GM18868 (cell line): ENCODE data around the gene FNDC1.

Source experiments
- ATAC-seq: cut with Tn5 transposase; IDR thresholded peaks from one replicate; pipeline ENCODE4 v1.9.1; 2021; ENCODE audit warnings: mild to moderate bottlenecking, moderate library complexity; ENCODE audit not compliant: unreplicated experiment

FNDC1 gene

DNA sequence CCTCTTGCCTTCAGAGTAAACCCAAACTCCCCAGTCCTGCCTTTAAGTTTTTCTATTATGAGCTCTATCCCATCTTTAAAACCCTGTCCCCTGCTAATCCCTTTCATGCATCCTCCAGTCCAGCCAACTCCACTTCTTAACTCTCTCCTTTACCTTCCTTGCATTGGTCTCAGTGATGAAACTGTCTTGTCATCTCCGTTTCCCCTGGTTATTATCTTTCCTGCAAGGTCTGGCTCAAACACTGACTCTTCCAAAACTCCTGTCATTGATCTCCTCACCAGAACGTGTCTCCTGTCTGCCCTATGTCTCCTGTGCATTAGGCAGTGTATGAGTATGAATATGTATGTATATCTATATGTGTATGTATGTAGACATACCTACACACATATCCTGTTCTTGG lies 11.8 kb upstream of the FNDC1 start:
- ATAC-seq, result no peak

DNA sequence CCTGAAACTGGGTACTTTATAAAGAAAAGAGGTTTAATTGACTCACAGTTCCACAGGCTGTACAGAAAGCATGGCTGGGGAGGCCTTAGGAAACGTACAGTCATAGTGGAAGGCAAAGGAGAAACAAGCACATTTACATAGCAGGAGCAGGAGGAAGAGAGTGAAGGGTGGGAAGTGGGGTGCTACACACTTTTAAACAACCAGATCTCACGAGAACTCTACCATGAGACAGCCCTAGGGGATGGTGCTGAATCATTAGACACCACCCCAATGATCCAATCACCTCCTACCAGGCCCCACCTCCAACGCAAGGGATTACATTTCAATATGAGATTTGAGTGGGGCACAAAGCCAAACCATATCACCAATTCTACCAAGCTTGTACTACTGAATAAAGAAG lies 7.4 kb upstream of the FNDC1 start:
- no peak for ATAC-seq

DNA sequence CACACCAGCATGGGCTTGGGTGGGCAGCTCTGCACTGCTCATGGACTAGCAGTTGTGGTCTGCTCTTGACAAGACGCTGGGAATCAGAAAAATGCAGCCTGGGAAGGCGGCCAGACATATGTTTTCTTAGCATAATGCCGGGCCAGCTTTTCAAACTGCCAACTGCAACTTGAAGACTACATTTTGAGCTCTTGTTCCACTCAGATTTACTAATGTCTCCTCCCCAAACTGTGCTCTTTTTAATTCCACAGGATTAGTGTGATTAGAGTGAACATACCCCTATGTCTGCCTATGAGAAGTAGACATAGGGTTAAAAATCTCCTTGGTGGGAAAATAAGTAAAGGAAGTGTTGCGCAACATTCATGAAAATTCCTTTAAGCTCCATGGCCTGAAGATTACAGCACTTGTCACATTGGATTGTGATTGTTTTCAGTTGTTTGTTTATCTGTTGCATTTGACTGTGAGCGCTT lies 5.3 kb upstream of the FNDC1 start:
- no peak for ATAC-seq

DNA sequence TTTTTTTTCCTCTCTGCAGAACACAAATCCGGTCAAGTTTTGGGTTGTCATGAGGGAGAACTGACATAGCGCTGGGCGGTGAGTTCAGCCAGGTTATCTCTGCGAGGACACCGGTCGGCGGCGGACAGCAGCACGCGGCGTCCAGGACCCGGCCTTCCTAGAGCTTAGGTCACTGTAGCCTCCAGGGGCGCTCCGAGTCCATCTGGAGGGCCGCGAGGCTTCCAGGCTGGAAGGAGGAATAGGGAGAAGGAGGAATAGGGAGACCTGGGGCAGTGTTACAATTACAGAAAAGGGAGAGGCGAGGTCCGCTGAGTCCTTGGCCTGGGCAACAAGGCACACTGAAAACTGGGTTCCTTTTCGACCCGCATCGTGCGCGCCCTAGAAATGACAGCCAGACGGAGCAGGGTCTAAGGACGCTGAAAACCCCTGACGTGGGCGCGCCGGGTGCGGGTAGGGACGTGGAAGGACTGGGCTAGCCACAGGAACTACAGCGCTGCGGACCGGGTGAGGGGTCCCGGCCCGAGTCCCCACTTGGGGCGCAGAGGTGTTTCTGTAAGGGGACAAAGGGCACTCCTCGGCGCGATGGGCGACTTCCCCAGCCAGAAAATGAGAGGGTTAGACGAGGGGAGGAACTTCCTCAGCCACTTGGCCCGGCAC lies 536 bp upstream of the FNDC1 start:
- no peak for ATAC-seq

- peak; percentile 33 for ATAC-seq
Observed at GRCh38 chr6:159169557-159170332, 545 bp downstream of the FNDC1 start.

DNA sequence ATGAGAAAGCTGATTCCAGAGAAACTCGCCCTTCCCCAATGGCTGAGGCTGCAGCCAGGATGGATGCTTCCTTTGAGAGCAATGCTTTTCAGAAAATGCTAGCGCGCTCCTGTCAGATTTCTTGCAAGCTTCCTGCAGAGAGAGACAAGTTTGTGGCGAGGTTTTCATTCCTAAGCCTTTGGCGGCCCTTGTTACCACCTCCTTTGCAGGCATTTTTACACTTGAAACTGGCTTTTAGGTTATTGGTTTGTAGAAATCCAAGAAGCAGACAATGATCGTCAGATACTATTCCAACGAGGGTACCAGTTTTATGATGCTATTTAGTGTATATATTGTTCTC lies 1.1 kb downstream of the FNDC1 start:
- ATAC-seq, result no peak

DNA sequence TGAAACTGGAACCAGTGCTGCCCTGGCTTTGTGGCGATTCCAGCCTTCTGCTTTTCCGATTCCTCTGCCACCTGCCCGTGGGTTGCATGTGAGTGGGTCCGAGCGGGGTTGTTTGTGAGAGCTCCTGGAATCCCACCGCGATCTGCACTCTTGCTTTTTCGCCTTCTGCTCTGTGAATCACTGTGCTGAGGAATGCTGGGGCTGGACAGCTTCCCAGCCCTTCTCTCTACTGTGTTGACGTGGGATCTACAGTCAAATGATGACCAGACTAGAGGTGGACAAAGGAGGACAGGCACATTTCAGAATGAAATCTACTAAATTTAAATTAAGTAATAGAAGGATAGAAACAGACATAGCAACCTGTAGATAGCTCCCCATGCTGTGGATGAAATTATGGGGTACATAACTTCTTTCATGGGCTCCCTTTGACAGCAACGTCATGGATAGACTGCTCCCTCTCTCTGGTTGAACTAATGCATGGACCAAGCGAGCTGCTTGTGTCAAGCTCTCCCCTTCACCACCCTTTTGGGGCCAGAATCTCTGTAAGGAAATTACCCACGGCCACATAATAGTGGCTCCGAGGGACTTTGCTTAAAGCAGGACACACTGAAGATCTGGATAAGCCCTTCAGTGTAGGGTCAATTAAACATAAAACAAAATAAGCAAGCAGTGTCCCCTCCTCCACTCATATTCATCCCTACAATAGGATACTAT lies 2.0 kb downstream of the FNDC1 start:
- no peak for ATAC-seq

DNA sequence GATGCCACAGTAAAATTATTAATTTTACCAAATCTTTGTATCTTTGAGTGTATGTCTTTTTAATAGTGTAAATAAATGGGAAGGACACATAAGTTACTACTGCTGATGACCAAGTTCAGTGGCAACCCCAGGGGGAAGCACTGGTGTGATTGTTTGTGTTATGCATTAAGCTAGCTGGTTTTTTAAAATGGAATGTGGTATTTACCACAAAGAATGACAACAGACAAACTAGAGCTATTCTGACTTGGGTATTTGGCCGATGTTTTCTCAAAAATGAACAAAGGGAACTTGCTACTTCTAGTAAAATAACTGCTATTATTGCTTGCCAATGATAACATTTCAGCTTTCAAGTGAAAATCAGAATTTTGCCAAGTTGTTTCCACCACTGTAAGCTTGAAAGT lies 2.9 kb downstream of the FNDC1 start:
- no peak for ATAC-seq

DNA sequence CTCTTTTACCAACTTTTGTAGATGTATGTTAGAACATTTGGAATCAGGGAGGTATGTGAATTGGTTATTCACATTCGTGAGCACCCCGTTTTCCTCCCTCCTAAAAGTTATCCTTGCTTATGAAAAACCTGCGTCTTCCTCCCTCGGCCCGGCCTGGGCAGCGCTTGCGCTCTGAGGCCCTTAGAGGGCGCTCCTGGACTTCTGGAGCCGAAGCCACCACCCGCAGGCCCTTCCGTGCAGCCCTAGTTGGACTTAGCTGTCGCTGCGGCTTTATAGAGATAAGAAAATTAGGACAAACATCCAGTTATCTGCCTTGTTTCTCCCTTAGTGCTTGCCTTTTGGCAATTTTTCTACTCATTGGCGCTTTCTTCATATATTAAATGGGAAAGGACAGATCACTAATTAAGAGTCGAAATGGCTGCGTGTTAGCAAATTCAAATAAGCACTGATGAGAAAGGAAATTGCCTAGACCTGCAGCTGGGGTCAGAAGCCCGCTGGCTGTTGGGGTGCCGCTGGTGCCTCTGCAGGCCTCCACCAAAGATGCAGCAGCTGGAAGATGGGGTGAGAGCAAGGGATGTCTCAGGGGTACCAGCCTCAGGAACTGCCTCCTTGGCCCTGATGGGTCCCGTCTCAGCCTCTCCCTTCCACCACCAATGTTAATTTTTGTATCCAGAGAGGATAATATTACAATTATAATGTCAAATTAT lies 5.2 kb downstream of the FNDC1 start:
- ATAC-seq, result peak; percentile 86

GRCh38 chr6:159176913-159177312 lies 7.7 kb downstream of the FNDC1 start:
- no peak for ATAC-seq

DNA sequence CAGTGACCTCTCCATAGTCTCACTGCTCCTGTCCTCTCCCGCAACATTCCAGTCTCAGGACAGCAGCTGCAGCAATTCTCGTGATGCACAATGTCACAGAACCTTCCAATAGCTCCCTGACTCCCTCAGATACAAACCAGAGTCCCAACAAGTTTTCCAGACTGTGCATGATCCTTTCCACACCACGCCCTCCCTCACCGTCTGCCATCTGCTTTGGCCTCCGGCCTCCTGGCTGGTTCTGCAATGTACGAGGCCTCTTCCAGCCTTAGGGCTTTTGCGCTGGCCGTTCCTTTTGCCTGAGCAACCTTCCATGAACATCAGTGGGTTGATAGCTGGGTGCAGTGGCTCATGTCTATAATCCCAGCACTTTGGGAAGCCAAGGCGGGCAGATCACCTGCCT lies 9.6 kb downstream of the FNDC1 start:
- ATAC-seq, result no peak

GRCh38 chr6:159180001-159180400 lies 10.8 kb downstream of the FNDC1 start:
- no peak for ATAC-seq

DNA sequence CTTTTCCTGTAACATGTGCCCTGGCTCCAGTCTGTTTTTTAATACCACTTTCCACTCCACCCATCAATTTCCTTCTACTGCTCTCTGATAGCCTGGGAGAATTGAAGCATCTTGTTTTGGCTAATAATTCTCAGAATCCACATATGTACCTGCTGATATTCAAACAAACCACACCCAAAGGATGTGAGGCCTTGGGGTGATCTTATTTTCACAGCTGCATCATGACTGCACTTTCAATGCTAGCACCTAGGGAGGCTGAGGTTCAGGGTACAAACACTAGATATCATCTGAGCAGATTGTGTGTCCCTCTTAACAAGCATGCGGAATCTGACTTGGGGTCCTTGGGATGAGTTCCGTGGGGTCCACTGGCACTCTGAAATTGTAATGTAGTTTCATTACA lies 12.7 kb downstream of the FNDC1 start:
- ATAC-seq, result no peak

- ATAC-seq, result no peak
Observed at GRCh38 chr6:159184559-159184958, 15.4 kb downstream of the FNDC1 start.

DNA sequence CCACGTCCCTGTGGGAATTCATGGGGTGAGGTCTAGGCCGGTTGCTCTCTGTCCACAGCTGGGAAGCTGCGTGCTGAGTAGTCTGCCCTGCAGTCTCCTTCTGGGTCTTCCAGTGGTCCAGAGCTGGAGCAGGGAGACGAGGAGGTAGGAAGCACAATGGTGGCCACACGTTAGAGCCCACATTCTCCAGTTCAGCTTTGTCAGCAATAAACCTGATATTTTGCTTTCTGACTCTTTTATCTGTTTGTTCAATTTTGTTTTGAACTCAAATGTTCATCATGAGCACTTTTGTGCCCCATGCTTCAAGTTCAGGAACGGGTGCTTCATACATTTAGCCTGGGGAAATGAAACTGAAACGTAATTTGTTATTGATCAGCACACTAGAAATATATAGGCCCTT lies 21.3 kb downstream of the FNDC1 start:
- no peak for ATAC-seq

GRCh38 chr6:159193923-159194322 lies 24.7 kb downstream of the FNDC1 start:
- no peak for ATAC-seq

- no peak for ATAC-seq
Observed at GRCh38 chr6:159194421-159194820, 25.2 kb downstream of the FNDC1 start.

- ATAC-seq, result no peak
Observed at GRCh38 chr6:159196430-159196975, 27.3 kb downstream of the FNDC1 start.

- no peak for ATAC-seq
Observed at GRCh38 chr6:159197251-159197650, 28.1 kb downstream of the FNDC1 start.

- ATAC-seq, result no peak
Observed at GRCh38 chr6:159201336-159201735, 32.1 kb downstream of the FNDC1 start.
